Putamen (tissue), 1 donor: Measurements from ENCODE around the gene TNNI2.

Experiments
- DNase-seq: peaks from one replicate; pipeline ENCODE4 v3.0.0-alpha.2; 2016; ENCODE audit warnings: low spot score

TNNI2 gene

GRCh38 chr11:1847006-1847735 lies 8.4 kb downstream of the TNNI2 start:
- DNase-seq = no peak

- DNase-seq = no peak
Observed at GRCh38 chr11:1847926-1848639, 9.3 kb downstream of the TNNI2 start.

GRCh38 chr11:1848640-1849430 lies 10.1 kb downstream of the TNNI2 start:
- no peak for DNase-seq

GRCh38 chr11:1851468-1852180 lies 12.8 kb downstream of the TNNI2 start:
- no peak for DNase-seq

GRCh38 chr11:1852271-1852876 lies 13.6 kb downstream of the TNNI2 start:
- DNase-seq = no peak

GRCh38 chr11:1852877-1853276 lies 14.1 kb downstream of the TNNI2 start, which contains the start of gene LSP1:
LSP1 (plus strand) TSS chr11:1853084; CDS start chr11:1853145, 61 bp downstream.
- no peak for DNase-seq

- no peak for DNase-seq
Observed at GRCh38 chr11:1853376-1854131, 14.8 kb downstream of the TNNI2 start.

- no peak for DNase-seq
Observed at GRCh38 chr11:1854132-1854948, 15.6 kb downstream of the TNNI2 start.

GRCh38 chr11:1854949-1855885 lies 16.4 kb downstream of the TNNI2 start:
- no peak for DNase-seq

- DNase-seq = no peak
Observed at GRCh38 chr11:1855886-1856265, 17.1 kb downstream of the TNNI2 start.

- DNase-seq = no peak
Observed at GRCh38 chr11:1856306-1857005, 17.7 kb downstream of the TNNI2 start.

- DNase-seq = no peak
Observed at GRCh38 chr11:1857064-1857463, 18.3 kb downstream of the TNNI2 start.

- DNase-seq = no peak
Observed at GRCh38 chr11:1858154-1858553, 19.4 kb downstream of the TNNI2 start.

- no peak for DNase-seq
Observed at GRCh38 chr11:1858576-1858975, 19.8 kb downstream of the TNNI2 start.

GRCh38 chr11:1859004-1859403 lies 20.2 kb downstream of the TNNI2 start:
- no peak for DNase-seq

- no peak for DNase-seq
Observed at GRCh38 chr11:1860108-1860507, 21.3 kb downstream of the TNNI2 start.

- DNase-seq = no peak
Observed at GRCh38 chr11:1861435-1862411, 22.9 kb downstream of the TNNI2 start.
